Uterus (tissue), 4 donors: ENCODE data around the gene ADARB2. TPM values are rescaled to one million over a fixed set of nuclear protein-coding genes. Genes with fewer than 3 reads are reported as not detected.

Experiments used
- DNase-seq, 2 donors: peaks; one replicate each; pipeline ENCODE4 v3.0.0-alpha.2; 2019 to 2020
- H3K27ac ChIP-seq, 2 donors: fragments of 200-600 bp; sonication (generic); 1 replicate in 1 of 2; 2 replicates in 1 of 2; pipeline ENCODE4 v1.5.1; 2016 to 2018
- H3K27me3 ChIP-seq, 2 donors: fragments of 200-600 bp; sonication (generic); one replicate each; pipeline ENCODE4 v1.5.1; 2018 to 2019; ENCODE audit warnings: control low read depth in 1 of 2
- H3K36me3 ChIP-seq, 2 donors: fragments of 200-600 bp; sonication (generic); one replicate each; pipeline ENCODE4 v1.5.1; 2019; ENCODE audit warnings: control low read depth in 1 of 2
- H3K4me1 ChIP-seq, 2 donors: fragments of 200-600 bp; sonication (generic); one replicate each; pipeline ENCODE4 v1.5.1; 2018 to 2019; ENCODE audit warnings: control low read depth in 1 of 2
- H3K4me3 ChIP-seq, 2 donors: fragments of 200-600 bp; sonication (generic); 1 replicate in 1 of 2; 2 replicates in 1 of 2; pipeline ENCODE4 v1.5.1; 2018 to 2019; ENCODE audit warnings: mild to moderate bottlenecking in 1 of 2
- H3K9me3 ChIP-seq, 2 donors: fragments of 200-600 bp; sonication (generic); one replicate each; pipeline ENCODE4 v1.5.1; 2019; ENCODE audit warnings: control low read depth in 1 of 2
- CTCF ChIP-seq, 4 experiments: fragments of 200-600 bp in 2 of 4; fragments of 450-650 bp in 2 of 4; sonication (generic) in 2 of 4; IDR thresholded peaks; one replicate each; pipeline ENCODE4 v1.5.1; 2016 to 2019; ENCODE audit warnings: antibody characterized with exemption in 4 of 4, mild to moderate bottlenecking in 2 of 4, moderate library complexity in 1 of 4
- POLR2A ChIP-seq, 2 donors: fragments of 450-650 bp; IDR thresholded peaks; one replicate each; pipeline ENCODE4 v1.6.1; 2016; ENCODE audit warnings: antibody characterized with exemption in 2 of 2, mild to moderate bottlenecking in 1 of 2, moderate library complexity in 1 of 2
- intact Hi-C: fragments of 100-400 bp; cut with DNase I; formaldehyde crosslinking; loops from one replicate; pipeline ENCODE4 v1.15.1; 2023; ENCODE audit warnings: low total_unique reads
- total RNA-seq, 4 donors: library from RNA; depleted of rRNA in 3 of 4; stranded (reverse); fragments of >200 nt in 3 of 4; gene quantifications; one replicate each; pipeline versions ENCODE4 v1.1.0 to v1.2.4, GENCODE V29; 2014 to 2023
- donor health status: DM: yes; HTN: yes; CAD: no.

The ADARB2 gene
- total RNA-seq, 4 donors from 2014 or later = 0.76 to 2.6 (median 2.0) TPM; not detected in 1

GRCh38 chr10:1498746-1499358 lies 238.5 kb downstream of the ADARB2 start:
- no peak for DNase-seq
- Histone ChIP-seq H3K27me3 (no peaks in the 10 kb centered on the region), H3K4me3 (no peak overlapping the region), H3K27ac (no peak overlapping the region), H3K9me3 (no peaks in the 10 kb centered on the region), H3K36me3 (no peaks in the 10 kb centered on the region), H3K4me1 (no peaks in the 10 kb centered on the region)
- intact Hi-C loops = no loop called here
- TF ChIP-seq CTCF (IDR thresholded peaks at IDR 0.05) (no peak), POLR2A (IDR thresholded peaks at IDR 0.05) (no peak)

GRCh38 chr10:1495915-1496517 lies 241.3 kb downstream of the ADARB2 start:
- intact Hi-C loops = no loop called here
- H3K27ac ChIP-seq = no peak overlapping the region
- H3K36me3 ChIP-seq = no peaks in the 10 kb centered on the region
- TF ChIP-seq CTCF (IDR thresholded peaks at IDR 0.05) = no peak
- TF ChIP-seq POLR2A (IDR thresholded peaks at IDR 0.05) = no peak
- H3K4me1 ChIP-seq = no peaks in the 10 kb centered on the region
- no peaks in the 10 kb centered on the region for H3K9me3 ChIP-seq
- H3K4me3 ChIP-seq = no peak overlapping the region
- no peak for DNase-seq
- no peaks in the 10 kb centered on the region for H3K27me3 ChIP-seq

DNA sequence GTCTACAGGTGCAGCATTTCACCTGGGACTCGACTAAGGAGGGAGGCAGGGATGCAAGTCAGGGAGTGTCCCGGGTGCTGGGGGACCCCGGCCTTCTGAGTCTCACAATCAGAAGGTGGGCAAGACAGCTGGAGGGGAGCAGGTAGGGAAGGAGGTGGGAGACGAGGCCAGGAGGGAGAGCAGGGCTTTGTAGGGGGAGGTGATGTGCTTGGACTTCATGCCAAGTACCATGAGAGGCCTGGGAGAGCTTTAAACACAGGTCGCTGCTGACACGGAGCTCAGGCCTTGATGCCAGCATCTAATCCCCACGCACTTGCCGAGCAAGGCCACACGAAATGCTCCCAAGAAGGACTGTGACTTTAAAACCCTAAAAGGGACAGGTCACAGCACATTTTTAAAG lies 244.7 kb downstream of the ADARB2 start:
- DNase-seq = no peak
- no peak for TF ChIP-seq CTCF (IDR thresholded peaks at IDR 0.05)
- no peak for TF ChIP-seq POLR2A (IDR thresholded peaks at IDR 0.05)
- no peaks in the 10 kb centered on the region for H3K4me1 ChIP-seq
- H3K27me3 ChIP-seq = no peaks in the 10 kb centered on the region
- H3K4me3 ChIP-seq = no peak overlapping the region
- intact Hi-C loops = no loop called here
- H3K9me3 ChIP-seq = no peaks in the 10 kb centered on the region
- H3K36me3 ChIP-seq = no peaks in the 10 kb centered on the region
- H3K27ac ChIP-seq = no peak overlapping the region

- DNase-seq = no peak
- Histone ChIP-seq H3K27me3 (no peaks in the 10 kb centered on the region), H3K27ac (no peak overlapping the region), H3K4me3 (no peak overlapping the region), H3K9me3 (no peaks in the 10 kb centered on the region), H3K36me3 (no peaks in the 10 kb centered on the region), H3K4me1 (no peaks in the 10 kb centered on the region)
- intact Hi-C loops = no loop called here
- TF ChIP-seq POLR2A (IDR thresholded peaks at IDR 0.05) = no peak
- TF ChIP-seq CTCF (IDR thresholded peaks at IDR 0.05) = no peak
Observed at GRCh38 chr10:1491901-1492300, 245.4 kb downstream of the ADARB2 start.

- intact Hi-C loops = no loop called here
- no peaks in the 10 kb centered on the region for H3K27me3 ChIP-seq
- no peak overlapping the region for H3K27ac ChIP-seq
- DNase-seq = no peak
- no peak overlapping the region for H3K4me3 ChIP-seq
- H3K9me3 ChIP-seq = no peaks in the 10 kb centered on the region
- H3K4me1 ChIP-seq = no peaks in the 10 kb centered on the region
- TF ChIP-seq CTCF (IDR thresholded peaks at IDR 0.05) (no peak), POLR2A (IDR thresholded peaks at IDR 0.05) (no peak)
- no peaks in the 10 kb centered on the region for H3K36me3 ChIP-seq
Observed at GRCh38 chr10:1489801-1490200, 247.5 kb downstream of the ADARB2 start.
